ENCODE results near the gene RALGAPA2.

RALGAPA2 gene

DNA sequence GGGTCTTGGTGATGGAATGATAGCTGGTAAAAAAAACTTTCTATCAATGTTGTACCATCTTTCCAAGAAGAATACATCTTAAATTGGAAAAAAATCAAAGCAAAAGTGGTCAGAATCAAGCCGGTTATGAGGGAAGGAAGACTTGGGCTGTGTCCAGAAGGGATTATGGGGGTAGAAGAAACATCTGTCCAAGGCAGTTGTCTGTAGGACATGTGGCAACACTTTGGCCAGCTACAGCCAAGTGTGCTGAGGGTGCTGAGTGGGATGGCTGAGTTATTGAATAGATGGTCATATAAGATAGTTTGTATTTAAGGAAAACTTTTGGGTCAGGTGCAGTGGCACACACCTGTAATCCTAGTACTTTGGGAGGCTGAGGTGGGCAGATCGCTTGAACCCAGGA, 306.1 kb downstream of the RALGAPA2 start:
- no peak for DNase-seq (ENCODE audit: low read depth, low spot score)

DNA sequence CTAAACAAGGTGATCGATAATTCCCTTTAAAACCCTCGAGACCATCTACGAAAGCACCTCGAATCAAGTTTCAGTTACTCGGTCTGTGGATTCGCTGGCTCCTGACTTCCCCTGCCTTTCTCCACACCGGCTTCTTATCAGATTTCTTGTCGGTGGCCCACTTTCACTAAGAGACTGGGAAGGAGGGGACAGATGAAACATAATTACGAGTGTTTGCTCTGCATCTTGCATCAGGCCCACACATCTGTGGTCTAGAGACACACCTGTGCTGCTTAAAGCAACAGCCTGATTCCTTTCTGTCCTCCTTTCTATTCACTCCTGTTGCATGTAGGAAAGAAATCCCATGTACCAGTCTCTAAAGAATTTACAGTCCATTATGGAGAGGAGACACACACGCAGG, 306.8 kb downstream of the RALGAPA2 start:
- no peak for DNase-seq (ENCODE audit: low read depth, low spot score)

DNA sequence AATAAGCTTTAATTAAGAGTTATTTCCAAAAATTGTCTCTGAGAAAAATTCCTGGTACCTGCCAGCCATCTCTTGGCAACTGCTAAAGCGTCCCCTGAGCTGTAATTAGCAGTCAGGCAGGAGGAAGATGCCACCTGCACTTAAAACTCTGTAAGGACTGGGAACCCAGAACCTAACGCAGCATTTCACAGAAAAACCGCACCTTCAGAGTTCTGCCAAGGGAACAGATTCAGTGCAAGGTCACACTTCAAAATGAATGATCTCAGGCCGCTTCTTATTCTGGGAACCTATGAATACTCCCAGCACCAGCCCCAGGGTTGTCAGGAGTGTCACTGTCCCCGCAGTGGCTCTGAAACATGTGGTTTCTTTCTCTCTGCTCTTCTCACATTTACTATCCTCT, 307.8 kb downstream of the RALGAPA2 start:
- no peak for DNase-seq (ENCODE audit: low read depth, low spot score)

DNA sequence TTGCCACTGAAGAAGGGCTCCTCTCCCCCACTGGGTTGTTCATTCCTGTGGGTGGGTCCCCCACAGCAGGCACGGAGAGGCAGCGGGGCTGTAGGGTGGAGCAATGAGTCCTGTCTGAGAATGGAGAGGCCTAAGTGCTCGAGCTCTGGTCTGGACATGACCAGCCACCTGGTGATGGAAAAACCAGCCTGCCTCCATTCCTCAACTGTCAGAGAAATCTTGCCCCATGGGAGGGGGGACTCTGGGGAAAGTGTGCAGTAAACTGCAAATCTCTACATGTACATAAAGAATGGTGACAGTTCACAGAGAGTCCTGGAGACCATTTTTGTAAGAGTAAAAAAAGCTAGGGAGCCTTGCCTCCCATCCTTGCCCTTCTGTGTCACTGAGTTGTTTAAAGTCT, 310.5 kb downstream of the RALGAPA2 start:
- no peak for DNase-seq (ENCODE audit: low read depth, low spot score)

DNA sequence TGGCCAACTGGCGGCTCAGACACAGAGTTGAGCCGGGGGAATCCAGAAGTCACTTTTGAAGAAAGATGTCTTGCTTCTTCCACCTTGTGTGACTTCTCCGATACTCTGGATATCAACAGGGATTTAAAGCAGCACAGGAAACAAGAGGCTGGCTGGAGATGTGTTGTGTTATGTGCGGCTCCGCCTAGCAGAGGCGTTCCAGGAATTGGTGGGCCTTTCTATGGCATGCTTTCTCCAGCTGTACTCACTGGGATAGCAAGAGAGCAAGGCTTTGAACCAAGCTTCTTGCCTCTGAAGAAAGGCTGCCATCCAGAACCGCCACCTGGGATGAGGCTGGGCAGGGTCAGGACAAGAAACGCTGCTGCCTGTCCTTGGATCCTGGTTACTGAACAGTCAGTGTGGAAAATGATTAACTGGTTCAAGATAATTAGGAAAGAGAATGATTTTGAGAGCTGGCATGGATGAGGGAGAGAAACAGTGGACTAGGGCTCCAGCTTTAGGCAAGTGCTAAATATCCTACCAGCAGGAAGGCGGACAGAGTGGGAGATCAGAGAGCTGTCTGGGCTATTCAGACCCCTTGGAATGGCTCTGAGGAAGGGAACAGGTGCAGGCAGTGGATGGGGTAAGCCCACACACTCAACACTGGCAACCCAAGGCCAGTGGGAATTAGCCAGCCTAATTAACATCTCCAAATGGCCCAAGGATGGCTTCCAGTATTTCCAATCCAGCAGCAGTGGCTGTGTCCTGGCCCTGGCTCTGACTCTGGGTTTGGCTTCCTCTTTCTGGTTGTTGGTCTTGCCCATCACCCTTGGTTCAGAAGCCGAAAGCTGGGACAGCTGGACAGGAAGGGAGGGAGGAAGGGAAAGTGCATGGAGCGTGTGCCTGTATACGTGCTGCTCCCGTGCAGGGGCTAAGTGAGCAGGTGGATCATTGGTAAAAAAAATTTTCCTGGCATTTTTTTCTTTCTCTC, 312.6 kb downstream of the RALGAPA2 start:
- DNase-seq (ENCODE audit: low read depth, low spot score) = no peak

DNA sequence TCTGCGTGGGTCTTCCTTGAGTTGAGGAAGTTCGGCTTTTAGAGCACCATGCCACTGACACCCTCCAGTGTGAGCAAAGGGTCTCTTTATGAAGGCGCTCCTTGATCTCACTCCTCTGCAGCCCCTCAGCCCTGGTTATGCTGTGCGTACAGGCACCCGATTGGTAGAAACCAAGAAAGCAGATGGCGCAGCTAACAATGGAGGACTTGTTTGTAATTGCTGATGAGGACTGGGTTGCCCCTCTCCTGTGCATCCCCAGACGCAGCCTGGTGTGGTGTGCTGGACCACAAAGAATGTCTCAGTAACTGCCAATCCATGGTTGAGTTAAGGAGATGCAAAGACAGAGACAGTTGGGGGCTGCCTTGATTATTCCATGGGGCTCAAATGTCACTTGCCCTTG, 314.3 kb downstream of the RALGAPA2 start:
- DNase-seq (ENCODE audit: low read depth, low spot score) = no peak

DNA sequence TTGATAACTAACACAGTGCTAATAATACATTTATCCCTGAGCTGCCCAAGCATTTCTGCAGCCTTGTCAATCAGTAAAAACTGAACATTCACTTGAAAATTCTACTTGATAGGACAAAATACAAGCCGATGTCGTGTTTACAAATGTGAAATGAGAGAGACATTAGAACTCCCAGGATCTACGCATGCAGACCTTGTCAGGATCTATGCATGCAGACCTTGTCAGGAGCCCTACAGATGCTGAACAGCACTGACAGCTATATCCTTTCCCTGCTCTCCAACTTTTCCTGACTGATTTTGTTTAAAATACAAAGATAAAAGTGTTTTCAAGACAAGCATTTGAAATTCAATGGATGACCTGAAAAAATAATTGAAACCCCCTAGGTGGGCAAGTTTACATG, 315.6 kb downstream of the RALGAPA2 start:
- no peak for DNase-seq (ENCODE audit: low read depth, low spot score)

- DNase-seq (ENCODE audit: low read depth, low spot score) = no peak
Measured at GRCh38 chr20:20395903-20396568, 316.4 kb downstream of the RALGAPA2 start.

- DNase-seq (ENCODE audit: low read depth, low spot score) = no peak
Measured at GRCh38 chr20:20395087-20395486, 317.4 kb downstream of the RALGAPA2 start.

DNA sequence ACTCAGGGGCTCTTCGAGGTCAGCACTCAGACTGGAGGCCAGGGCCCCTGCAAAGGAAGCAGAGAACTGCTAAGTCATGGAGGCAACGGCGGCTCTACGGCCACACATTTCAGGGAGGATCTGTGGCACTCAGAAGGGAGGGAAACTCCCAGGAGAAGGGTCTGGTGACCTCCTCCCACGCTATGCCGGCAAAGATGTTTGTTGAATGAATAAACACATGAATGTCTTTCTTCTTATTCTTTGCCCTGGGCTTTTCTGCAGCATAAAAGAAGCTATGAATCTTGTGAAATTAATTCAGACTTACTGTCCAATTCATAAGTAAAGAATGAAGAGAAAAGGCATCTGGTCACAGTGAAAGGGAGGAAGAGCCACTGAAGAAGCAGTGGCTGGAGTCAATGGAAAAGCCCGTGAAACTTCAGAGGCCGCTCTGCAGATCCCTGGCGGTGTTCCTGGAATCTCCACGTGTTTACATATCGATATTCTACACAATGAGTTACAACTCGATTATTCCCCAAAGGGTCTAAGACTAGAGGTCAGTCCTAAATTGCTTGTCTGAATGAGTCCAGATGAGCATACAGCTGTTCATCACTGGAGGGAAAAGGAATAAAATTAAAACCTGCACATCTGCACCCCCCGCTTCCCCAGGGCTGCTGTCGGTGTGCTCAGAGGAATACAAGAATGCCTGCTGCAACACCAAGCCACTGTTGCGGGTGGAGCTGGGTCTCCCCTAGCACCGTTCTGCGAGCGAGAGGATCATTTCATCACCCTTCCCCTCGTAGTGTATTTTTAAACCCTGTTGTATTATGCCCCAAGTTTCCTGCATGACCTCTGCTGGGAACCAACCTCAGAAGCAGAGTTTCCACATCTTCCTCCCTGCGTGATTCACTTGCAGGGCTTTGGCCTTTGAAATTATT, 319.0 kb downstream of the RALGAPA2 start:
- DNase-seq (ENCODE audit: low read depth, low spot score) = no peak

DNA sequence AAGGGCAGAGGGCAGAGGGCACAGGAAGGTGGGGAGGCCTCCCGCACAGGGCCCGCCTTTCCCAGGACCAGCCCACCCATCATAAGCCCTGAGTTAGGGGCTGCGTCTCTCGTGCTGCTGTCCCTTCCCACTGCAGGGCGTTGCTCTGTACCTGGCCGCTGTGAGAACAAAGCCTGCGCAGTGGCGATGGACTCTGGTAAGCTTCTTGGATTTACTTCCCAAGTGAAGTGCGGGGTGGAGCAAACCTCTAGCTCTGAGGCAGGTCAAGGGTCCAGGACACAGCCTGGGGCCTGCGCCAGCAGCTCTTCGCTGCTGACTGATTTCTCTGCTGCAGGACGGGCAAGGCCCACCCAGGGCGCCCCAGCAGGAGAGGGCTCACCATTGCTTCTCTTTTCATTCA, 320.7 kb downstream of the RALGAPA2 start:
- no peak for DNase-seq (ENCODE audit: low read depth, low spot score)

GRCh38 chr20:20391115-20391514, 321.3 kb downstream of the RALGAPA2 start:
- no peak for DNase-seq (ENCODE audit: low read depth, low spot score)

DNA sequence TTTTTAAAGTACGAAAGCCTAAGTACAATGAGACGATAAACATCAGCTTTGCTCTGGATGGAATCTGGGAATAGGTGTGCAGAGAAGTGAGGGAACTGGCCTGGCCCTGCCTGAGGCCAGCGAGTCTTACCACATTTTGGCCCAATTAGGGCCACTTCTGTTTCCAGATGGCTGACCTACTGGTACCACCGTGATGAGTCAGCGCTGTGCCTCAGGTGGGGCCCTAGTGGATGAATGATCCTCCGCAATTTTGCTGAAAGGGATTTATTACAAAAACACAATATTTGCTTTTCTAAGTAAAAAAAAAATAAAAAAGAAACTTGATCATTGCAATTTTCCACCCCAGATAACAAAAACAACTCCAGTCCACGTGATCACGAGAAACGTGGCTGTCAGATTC, 322.1 kb downstream of the RALGAPA2 start:
- no peak for DNase-seq (ENCODE audit: low read depth, low spot score)

GRCh38 chr20:20386192-20386591, 326.3 kb downstream of the RALGAPA2 start:
- no peak for DNase-seq (ENCODE audit: low read depth, low spot score)

GRCh38 chr20:20375862-20376261, 336.6 kb downstream of the RALGAPA2 start:
- DNase-seq (ENCODE audit: low read depth, low spot score) = no peak

- DNase-seq (ENCODE audit: low read depth, low spot score) = no peak
Measured at GRCh38 chr20:20373091-20373571, 339.3 kb downstream of the RALGAPA2 start.

- DNase-seq (ENCODE audit: low read depth, low spot score) = no peak
Measured at GRCh38 chr20:20371681-20372080, 340.8 kb downstream of the RALGAPA2 start.

GRCh38 chr20:20371083-20371482, 341.4 kb downstream of the RALGAPA2 start:
- no peak for DNase-seq (ENCODE audit: low read depth, low spot score)

GRCh38 chr20:20370094-20370575, 342.3 kb downstream of the RALGAPA2 start:
- DNase-seq (ENCODE audit: low read depth, low spot score) = no peak

- no peak for DNase-seq (ENCODE audit: low read depth, low spot score)
Measured at GRCh38 chr20:20369250-20370093, 343.0 kb downstream of the RALGAPA2 start.

Data from activated naive CD8-positive, alpha-beta T cell treated with anti-CD3 and anti-CD28 coated beads, Interleukin-2, amount 50 U/mL, for 16 hours (primary cell).